Neural progenitor cell (in vitro differentiated cells): Measurements from ENCODE around the gene NTN3.
"Not testable (repeated sequence)": the region's sequence is repeated elsewhere in the genome, so short reads cannot be mapped to it uniquely, and the experiment has no call there.

ENCODE experiments used
- CTCF ChIP-seq: fragments of 200-600 bp; sonication (generic); IDR thresholded peaks from 2 replicates; pipeline ENCODE4 v1.5.1; 2017; ENCODE audit warnings: antibody characterized with exemption, mild to moderate bottlenecking
- EZH2 ChIP-seq: fragments of 200-600 bp; sonication (generic); IDR thresholded peaks from 2 replicates; pipeline ENCODE4 v1.6.1; 2017; ENCODE audit warnings: antibody characterized with exemption, mild to moderate bottlenecking, moderate library complexity
- EZH2phosphoT487 ChIP-seq: fragments of 200-600 bp; sonication (generic); IDR thresholded peaks from 2 replicates; pipeline ENCODE4 v1.6.1; 2017; ENCODE audit warnings: antibody characterized with exemption

- not testable (repeated sequence) for TF ChIP-seq CTCF, EZH2, EZH2phosphoT487
These were observed 35.9 kb upstream of the NTN3 start for GRCh38 chr16:2435236-2435635.
